Esophagus muscularis mucosa (tissue), 3 donors: ENCODE measurements around the gene ANKRD60.

Experiments used
- CTCF ChIP-seq, 3 experiments: fragments of 200-600 bp in 2 of 3; fragments of 450-650 bp in 1 of 3; sonication (generic) in 2 of 3; IDR thresholded peaks; one replicate each; pipeline ENCODE4 v1.5.1; 2017 to 2019; ENCODE audit warnings: antibody characterized with exemption in 3 of 3, mild to moderate bottlenecking in 2 of 3, moderate library complexity in 1 of 3
- POLR2A ChIP-seq: fragments of 450-650 bp; IDR thresholded peaks from one replicate; pipeline ENCODE4 v1.6.1; 2017; ENCODE audit warnings: antibody characterized with exemption, moderate library complexity, mild to moderate bottlenecking, low read depth

- TF ChIP-seq POLR2A (no peak), CTCF (IDR thresholded peaks at IDR 0.05) (no peak)
Observed at GRCh38 chr20:58225452-58226200, 2.8 kb downstream of the ANKRD60 start.
